Measurements from ENCODE around the gene SECISBP2. TPM values are rescaled to one million over a fixed set of nuclear protein-coding genes. Genes with fewer than 3 reads are reported as not detected.

Gene SECISBP2
- total RNA-seq, 1 experiment from 2014 or later, result 41.4 TPM

GRCh38 chr9:89377411-89377810 is 59.1 kb downstream of the SECISBP2 start:
- H3K27ac ChIP-seq, result no peak overlapping the region
- H3K4me3 ChIP-seq, result no peak overlapping the region
- no peak overlapping the region for H3K4me2 ChIP-seq
- no peaks in the 10 kb centered on the region for H3K4me1 ChIP-seq (replicated peaks; ENCODE audit: insufficient read depth)
- TF ChIP-seq CTCF (conservative IDR thresholded peaks at IDR 0.05), result no peak
- no peak for TF ChIP-seq EZH2 (IDR thresholded peaks at IDR 0.05; ENCODE audit: low read depth)
- H3K9me3 ChIP-seq (ENCODE audit: insufficient read depth, low read depth), result no peaks in the 10 kb centered on the region
- no TSS peak for BruUV-seq (replicated peaks)
- no peaks in the 10 kb centered on the region for H4K20me1 ChIP-seq (ENCODE audit: insufficient read depth)
- H2AFZ ChIP-seq, result no peak overlapping the region
- intact Hi-C loops (cut with micrococcal nuclease; ENCODE audit: unreplicated experiment), result loop anchor here (5.0 kb wide), 1 partner anchor 170 kb away; no protein-coding TSS in a partner anchor
- H3F3A ChIP-seq (ENCODE audit: insufficient read depth, low read depth), result no peaks in the 10 kb centered on the region
- H3K36me3 ChIP-seq (ENCODE audit: low read depth), result no peaks in the 10 kb centered on the region
- ChIA-PET CTCF (no interaction called here), POLR2A (ENCODE audit: unreplicated experiment) (no interaction called here)
- no peaks in the 10 kb centered on the region for H3K9me2 ChIP-seq (ENCODE audit: insufficient read depth)
- no peaks in the 10 kb centered on the region for H3K79me2 ChIP-seq (ENCODE audit: low read depth)
- no peak for DNase-seq
- H3K27me3 ChIP-seq (ENCODE audit: insufficient read depth, low read depth), result no peaks in the 10 kb centered on the region

GRCh38 chr9:89378541-89378940 is 60.2 kb downstream of the SECISBP2 start:
- CTCF ChIA-PET, result no interaction called here
- intact Hi-C loops (cut with micrococcal nuclease; ENCODE audit: unreplicated experiment), result loop anchor here (5.0 kb wide), 1 partner anchor 169 kb away; no protein-coding TSS in a partner anchor

GRCh38 chr9:89379031-89379430 is 60.7 kb downstream of the SECISBP2 start:
- H3K4me2 ChIP-seq, result no peak overlapping the region
- intact Hi-C loops (cut with micrococcal nuclease; ENCODE audit: unreplicated experiment), result loop anchor here (5.0 kb wide), 1 partner anchor 168 kb away; no protein-coding TSS in a partner anchor
- no TSS peak for BruUV-seq (replicated peaks)
- H3K79me2 ChIP-seq (ENCODE audit: low read depth), result no peaks in the 10 kb centered on the region
- H3K27ac ChIP-seq, result no peak overlapping the region
- ChIA-PET POLR2A (ENCODE audit: unreplicated experiment) (no interaction called here), CTCF (no interaction called here)
- no peaks in the 10 kb centered on the region for H3K27me3 ChIP-seq (ENCODE audit: insufficient read depth, low read depth)
- H3K36me3 ChIP-seq (ENCODE audit: low read depth), result no peaks in the 10 kb centered on the region
- no peaks in the 10 kb centered on the region for H3K9me3 ChIP-seq (ENCODE audit: insufficient read depth, low read depth)
- H4K20me1 ChIP-seq (ENCODE audit: insufficient read depth), result no peaks in the 10 kb centered on the region
- H3K9me2 ChIP-seq (ENCODE audit: insufficient read depth), result no peaks in the 10 kb centered on the region
- H3F3A ChIP-seq (ENCODE audit: insufficient read depth, low read depth), result no peaks in the 10 kb centered on the region
- no peak overlapping the region for H2AFZ ChIP-seq
- TF ChIP-seq CTCF (conservative IDR thresholded peaks at IDR 0.05), result no peak
- no peak for TF ChIP-seq EZH2 (IDR thresholded peaks at IDR 0.05; ENCODE audit: low read depth)
- no peak overlapping the region for H3K4me3 ChIP-seq
- DNase-seq, result no peak
- H3K4me1 ChIP-seq (replicated peaks; ENCODE audit: insufficient read depth), result no peaks in the 10 kb centered on the region

More at GRCh38 chr9:89378541-89378940, 60.2 kb downstream of the SECISBP2 start:
- no peak for DNase-seq
- H3F3A ChIP-seq (ENCODE audit: insufficient read depth, low read depth), result no peaks in the 10 kb centered on the region
- no peaks in the 10 kb centered on the region for H3K9me2 ChIP-seq (ENCODE audit: insufficient read depth)
- no peak for TF ChIP-seq CTCF (conservative IDR thresholded peaks at IDR 0.05)
- no peaks in the 10 kb centered on the region for H3K79me2 ChIP-seq (ENCODE audit: low read depth)
- no peak overlapping the region for H3K4me3 ChIP-seq
- no peaks in the 10 kb centered on the region for H4K20me1 ChIP-seq (ENCODE audit: insufficient read depth)
- H3K27me3 ChIP-seq (ENCODE audit: insufficient read depth, low read depth), result no peaks in the 10 kb centered on the region
- H3K9me3 ChIP-seq (ENCODE audit: insufficient read depth, low read depth), result no peaks in the 10 kb centered on the region
- H3K4me1 ChIP-seq (replicated peaks; ENCODE audit: insufficient read depth), result no peaks in the 10 kb centered on the region
- POLR2A ChIA-PET (ENCODE audit: unreplicated experiment), result no interaction called here
- no peak overlapping the region for H3K27ac ChIP-seq
- no peaks in the 10 kb centered on the region for H3K36me3 ChIP-seq (ENCODE audit: low read depth)
- no TSS peak for BruUV-seq (replicated peaks)
- no peak overlapping the region for H3K4me2 ChIP-seq
- no peak overlapping the region for H2AFZ ChIP-seq
